Endodermal cell (in vitro differentiated cells): ENCODE measurements around the gene SFTPD. TPM values are rescaled to one million over a fixed set of nuclear protein-coding genes. Genes with fewer than 3 reads are reported as not detected.
"Not testable (repeated sequence)": the region's sequence is repeated elsewhere in the genome, so short reads cannot be mapped to it uniquely, and the experiment has no call there.

Source experiments
- DNase-seq: peaks from one replicate; pipeline ENCODE4 v3.0.0-alpha.2; 2017
- H3K27ac ChIP-seq: 2 replicates; pipeline ENCODE4 v1.5.1; 2013; ENCODE audit warnings: mild to moderate bottlenecking, low read depth, low read length, moderate library complexity
- H3K27me3 ChIP-seq: 2 replicates; pipeline ENCODE4 v1.6.1; 2013; ENCODE audit warnings: mild to moderate bottlenecking, low read length, moderate library complexity; ENCODE audit not compliant: insufficient read depth, control insufficient read depth, poor library complexity, severe bottlenecking
- H3K36me3 ChIP-seq: 2 replicates; pipeline ENCODE4 v1.7.0; 2013; ENCODE audit warnings: mild to moderate bottlenecking, low read length, moderate library complexity; ENCODE audit not compliant: control insufficient read depth, insufficient read depth
- H3K4me1 ChIP-seq: one replicate; pipeline ENCODE4 v1.7.0; 2013; ENCODE audit warnings: low read length; ENCODE audit not compliant: control insufficient read depth, insufficient read depth
- H3K4me3 ChIP-seq: 2 replicates; pipeline ENCODE4 v1.5.1; 2013; ENCODE audit warnings: mild to moderate bottlenecking, low read length, moderate library complexity
- H3K9ac ChIP-seq: 2 replicates; pipeline ENCODE4 v1.6.1; 2013; ENCODE audit warnings: mild to moderate bottlenecking, low read length, moderate library complexity; ENCODE audit not compliant: poor library complexity, severe bottlenecking; ENCODE audit errors: extremely low read depth
- H3K9me3 ChIP-seq: 2 replicates; pipeline ENCODE4 v1.6.1; 2013; ENCODE audit warnings: mild to moderate bottlenecking, low read length, moderate library complexity; ENCODE audit not compliant: control insufficient read depth
- H3K27ac Mint-ChIP-seq: 2 replicates; pipeline ENCODE4 v1.8.0; 2020; ENCODE audit warnings: mixed read lengths
- H3K27me3 Mint-ChIP-seq: 2 replicates; pipeline ENCODE4 v1.8.0; 2021; ENCODE audit warnings: mild to moderate bottlenecking, mixed read lengths; ENCODE audit not compliant: insufficient read depth
- H3K36me3 Mint-ChIP-seq: 2 replicates; pipeline ENCODE4 v1.8.0; 2020; ENCODE audit warnings: low read depth, mixed read lengths
- H3K4me1 Mint-ChIP-seq: 2 replicates; pipeline ENCODE4 v1.8.0; 2020; ENCODE audit warnings: mixed read lengths
- H3K4me3 Mint-ChIP-seq: 2 replicates; pipeline ENCODE4 v1.8.0; 2020; ENCODE audit warnings: mild to moderate bottlenecking, moderate library complexity, mixed read lengths
- H3K9me3 Mint-ChIP-seq: 2 replicates; pipeline ENCODE4 v1.8.0; 2020; ENCODE audit warnings: mild to moderate bottlenecking, mixed read lengths
- WGBS, 2 experiments: methylation state at CpG; one replicate each; pipeline versions ENCODE4 v1.1.5 to v1.1.7; 2013; ENCODE audit warnings: missing lambda C conversion rate in 2 of 2, mixed read lengths in 1 of 2; ENCODE audit not compliant: insufficient coverage in 1 of 2, insufficient read length in 1 of 2; 5-methylcytosine and 5-hydroxymethylcytosine counted together
- total RNA-seq, 2 donors: library from RNA; stranded (reverse); fragmentation: NEBNext Ultra II Directional in 1 of 2; extraction: Animal tissue kit (Norgen Biotek cat#: 25700) in 1 of 2; gene quantifications; 2 replicates in 1 of 2; 3 replicates in 1 of 2; pipeline ENCODE4 v1.2.1, GENCODE V29; 2021
- TF ChIP-seq, protein P1 (sequence below): fragments of 200-600 bp; sonication (generic); conservative IDR thresholded peaks from 2 replicates; pipeline ENCODE4 v1.5.0; 2021; ENCODE audit warnings: antibody characterized with exemption, mild to moderate bottlenecking

Gene SFTPD
- total RNA-seq, 2 donors from 2014 or later: 0.42 to 0.86 TPM

DNA sequence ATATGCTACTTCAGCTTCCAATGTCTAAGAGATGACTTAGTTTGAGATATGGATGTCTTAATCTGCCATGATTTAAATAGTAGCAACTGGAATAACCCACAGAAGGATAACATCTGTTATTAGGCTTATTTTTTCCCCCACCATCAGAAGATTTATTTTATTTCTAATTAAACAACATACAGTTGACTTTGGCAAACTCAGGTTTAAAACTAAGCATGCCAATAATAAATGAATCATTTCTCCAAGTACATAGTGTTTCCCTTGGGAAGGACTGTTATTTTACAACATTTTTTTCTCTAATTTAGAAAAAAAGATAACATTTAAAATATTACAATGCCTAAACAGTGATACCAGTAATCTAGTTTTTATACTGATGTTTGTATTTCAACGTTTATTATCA, 58.4 kb downstream of the SFTPD start:
- H3K27me3 Mint-ChIP-seq: no peaks in the 10 kb centered on the region
- H3K9ac ChIP-seq: no peak overlapping the region
- WGBS, 2 experiments: no CpG with 5 or more reads among the region's 1 CpG
- H3K9me3 Mint-ChIP-seq: no peaks in the 10 kb centered on the region
- no peak for DNase-seq
- TF ChIP-seq, protein P1, sequence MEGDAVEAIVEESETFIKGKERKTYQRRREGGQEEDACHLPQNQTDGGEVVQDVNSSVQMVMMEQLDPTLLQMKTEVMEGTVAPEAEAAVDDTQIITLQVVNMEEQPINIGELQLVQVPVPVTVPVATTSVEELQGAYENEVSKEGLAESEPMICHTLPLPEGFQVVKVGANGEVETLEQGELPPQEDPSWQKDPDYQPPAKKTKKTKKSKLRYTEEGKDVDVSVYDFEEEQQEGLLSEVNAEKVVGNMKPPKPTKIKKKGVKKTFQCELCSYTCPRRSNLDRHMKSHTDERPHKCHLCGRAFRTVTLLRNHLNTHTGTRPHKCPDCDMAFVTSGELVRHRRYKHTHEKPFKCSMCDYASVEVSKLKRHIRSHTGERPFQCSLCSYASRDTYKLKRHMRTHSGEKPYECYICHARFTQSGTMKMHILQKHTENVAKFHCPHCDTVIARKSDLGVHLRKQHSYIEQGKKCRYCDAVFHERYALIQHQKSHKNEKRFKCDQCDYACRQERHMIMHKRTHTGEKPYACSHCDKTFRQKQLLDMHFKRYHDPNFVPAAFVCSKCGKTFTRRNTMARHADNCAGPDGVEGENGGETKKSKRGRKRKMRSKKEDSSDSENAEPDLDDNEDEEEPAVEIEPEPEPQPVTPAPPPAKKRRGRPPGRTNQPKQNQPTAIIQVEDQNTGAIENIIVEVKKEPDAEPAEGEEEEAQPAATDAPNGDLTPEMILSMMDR: no peak
- no peak overlapping the region for H3K27ac Mint-ChIP-seq
- H3K27me3 ChIP-seq: no peaks in the 10 kb centered on the region
- no peaks in the 10 kb centered on the region for H3K4me1 Mint-ChIP-seq
- no peaks in the 10 kb centered on the region for H3K36me3 ChIP-seq
- H3K36me3 Mint-ChIP-seq: no peaks in the 10 kb centered on the region
- H3K9me3 ChIP-seq: no peaks in the 10 kb centered on the region
- H3K4me3 ChIP-seq: no peak overlapping the region
- H3K27ac ChIP-seq: no peak overlapping the region
- H3K4me3 Mint-ChIP-seq: no peak overlapping the region
- H3K4me1 ChIP-seq: no peaks in the 10 kb centered on the region

DNA sequence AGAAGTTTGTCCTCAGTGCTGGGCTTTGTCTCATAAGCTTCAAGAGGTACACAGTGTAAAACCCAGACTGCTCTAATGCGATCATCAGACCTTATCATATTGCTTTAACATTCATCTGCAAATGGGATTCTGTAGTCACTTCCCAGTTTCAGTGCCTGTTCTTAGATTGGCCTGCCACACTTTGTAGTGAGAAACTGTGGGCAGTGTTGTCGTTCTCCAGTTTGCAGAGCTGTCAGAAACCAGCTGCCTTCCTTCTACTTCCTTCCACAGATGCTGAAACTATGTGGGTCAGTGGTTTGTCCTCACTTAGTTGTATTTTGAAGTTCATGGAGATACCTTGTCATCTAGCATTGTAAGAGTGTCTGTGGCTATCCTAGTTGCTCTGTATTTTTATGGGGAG, 59.9 kb downstream of the SFTPD start:
- H3K4me1 ChIP-seq, H3K36me3 ChIP-seq, H3K9me3 ChIP-seq, H3K27me3 ChIP-seq, H3K9ac ChIP-seq, H3K27ac Mint-ChIP-seq, H3K36me3 Mint-ChIP-seq, H3K27me3 Mint-ChIP-seq, H3K4me3 Mint-ChIP-seq, H3K4me1 Mint-ChIP-seq, H3K4me3 ChIP-seq, H3K27ac ChIP-seq, DNase-seq, H3K9me3 Mint-ChIP-seq: not testable (repeated sequence)
- 84% methylated on average over 2 of the region's 2 CpGs; no CpG with 5 or more reads in 1 of the 2 experiments for WGBS, 2 experiments

Other genes starting within 250 kb of the SFTPD start
- gene NUTM2B, start 245.9 kb downstream of the SFTPD start, total RNA-seq: under 1 TPM; 0.35 to 0.73 TPM
- under 1 TPM in 1 of 2 donors, not detected in 1; 0.35 TPM for gene NUTM2E, start 122.4 kb downstream of the SFTPD start, total RNA-seq
- 10 to 100 TPM; 31.5 to 31.9 TPM for gene TMEM254, start 129.6 kb upstream of the SFTPD start, total RNA-seq
- 10 to 100 TPM in 1 of 2 donors, 1 to 10 TPM in 1; 8.4 to 14.9 TPM for gene PLAC9, start 183.6 kb upstream of the SFTPD start, total RNA-seq